LNCAP (cell line): ENCODE results near the gene SGK1.

Experiments
- TF ChIP-seq, protein P1 (sequence below): fragments of 450-650 bp; IDR thresholded peaks from 2 replicates; pipeline ENCODE4 v1.5.1; 2017; ENCODE audit warnings: mild to moderate bottlenecking

SGK1 gene

DNA sequence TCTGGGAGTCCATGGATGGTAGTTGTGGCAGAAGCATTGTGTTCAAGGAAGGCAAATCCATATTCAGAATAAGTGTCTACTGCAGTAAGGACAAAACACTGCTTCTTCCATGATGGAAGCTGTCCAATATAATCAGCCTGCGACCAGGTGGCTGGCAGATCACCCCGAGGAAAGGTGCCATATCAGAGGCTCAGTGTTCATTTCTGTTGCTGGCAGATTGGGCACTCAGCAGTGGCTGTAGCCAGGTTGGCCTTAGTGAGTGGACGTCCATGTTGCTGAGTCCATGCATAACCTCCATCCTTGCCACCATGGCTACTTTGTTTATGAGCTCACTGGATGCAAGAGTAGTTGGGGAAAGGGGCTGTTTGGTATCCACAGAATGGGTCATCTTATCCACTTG is 130.2 kb downstream of the SGK1 start:
- TF ChIP-seq, protein P1, sequence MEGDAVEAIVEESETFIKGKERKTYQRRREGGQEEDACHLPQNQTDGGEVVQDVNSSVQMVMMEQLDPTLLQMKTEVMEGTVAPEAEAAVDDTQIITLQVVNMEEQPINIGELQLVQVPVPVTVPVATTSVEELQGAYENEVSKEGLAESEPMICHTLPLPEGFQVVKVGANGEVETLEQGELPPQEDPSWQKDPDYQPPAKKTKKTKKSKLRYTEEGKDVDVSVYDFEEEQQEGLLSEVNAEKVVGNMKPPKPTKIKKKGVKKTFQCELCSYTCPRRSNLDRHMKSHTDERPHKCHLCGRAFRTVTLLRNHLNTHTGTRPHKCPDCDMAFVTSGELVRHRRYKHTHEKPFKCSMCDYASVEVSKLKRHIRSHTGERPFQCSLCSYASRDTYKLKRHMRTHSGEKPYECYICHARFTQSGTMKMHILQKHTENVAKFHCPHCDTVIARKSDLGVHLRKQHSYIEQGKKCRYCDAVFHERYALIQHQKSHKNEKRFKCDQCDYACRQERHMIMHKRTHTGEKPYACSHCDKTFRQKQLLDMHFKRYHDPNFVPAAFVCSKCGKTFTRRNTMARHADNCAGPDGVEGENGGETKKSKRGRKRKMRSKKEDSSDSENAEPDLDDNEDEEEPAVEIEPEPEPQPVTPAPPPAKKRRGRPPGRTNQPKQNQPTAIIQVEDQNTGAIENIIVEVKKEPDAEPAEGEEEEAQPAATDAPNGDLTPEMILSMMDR: no peak

DNA sequence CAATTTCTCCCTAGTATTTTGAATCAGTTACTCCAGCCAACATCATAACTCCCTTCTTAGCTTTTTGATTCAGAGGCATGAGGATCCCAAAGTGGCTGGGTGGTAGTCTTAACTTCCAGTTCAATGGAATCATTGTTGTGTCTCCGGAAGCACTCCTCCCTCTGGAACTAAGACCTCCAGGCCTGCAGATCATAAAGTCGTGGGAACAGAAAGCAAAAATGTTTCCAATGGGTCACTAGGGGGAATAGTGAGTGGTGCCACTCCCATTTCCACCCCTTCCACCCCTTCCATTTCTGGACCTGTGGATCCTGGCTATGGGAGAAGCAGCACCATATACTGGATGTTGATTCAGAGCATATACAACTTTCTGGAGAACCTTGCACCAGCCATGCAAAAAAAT is 130.8 kb downstream of the SGK1 start:
- TF ChIP-seq, protein P1: no peak

DNA sequence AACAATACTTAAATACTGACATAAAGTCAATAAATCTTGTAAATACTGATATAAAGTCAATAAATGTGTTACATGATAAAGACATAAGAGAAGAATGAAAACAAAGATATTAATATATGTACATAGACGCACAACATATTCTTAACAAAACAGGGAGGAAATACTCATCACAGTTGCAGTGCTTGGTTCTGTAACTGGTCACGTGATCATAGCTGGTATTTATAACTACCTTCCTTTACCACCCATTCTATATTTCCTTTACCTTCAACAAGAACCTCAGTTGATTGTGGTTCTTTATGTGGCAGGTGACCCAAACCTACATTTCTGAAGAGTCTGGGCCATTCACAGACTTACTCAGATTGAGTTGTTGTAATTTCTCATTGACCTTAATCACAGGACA is 131.6 kb downstream of the SGK1 start:
- TF ChIP-seq, protein P1: no peak

DNA sequence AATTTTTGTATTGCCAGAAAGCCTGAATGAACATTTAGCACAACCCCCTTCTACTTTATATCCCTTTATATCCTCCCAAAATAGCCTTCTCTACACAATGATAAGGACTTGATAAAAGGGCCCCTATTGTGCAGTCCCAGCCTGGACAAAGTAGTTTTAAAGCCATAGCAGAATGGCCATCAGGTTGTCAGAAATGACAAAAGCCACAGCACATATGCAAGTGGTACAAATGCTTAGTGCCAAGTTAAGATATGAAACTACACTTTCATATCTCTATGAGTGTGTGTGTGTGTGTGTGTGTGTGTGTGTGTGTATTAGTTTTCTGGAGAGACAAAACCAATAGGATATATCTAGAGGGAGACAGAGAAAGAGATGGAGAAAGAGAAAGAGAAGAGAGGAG is 132.6 kb downstream of the SGK1 start:
- TF ChIP-seq, protein P1: no peak

DNA sequence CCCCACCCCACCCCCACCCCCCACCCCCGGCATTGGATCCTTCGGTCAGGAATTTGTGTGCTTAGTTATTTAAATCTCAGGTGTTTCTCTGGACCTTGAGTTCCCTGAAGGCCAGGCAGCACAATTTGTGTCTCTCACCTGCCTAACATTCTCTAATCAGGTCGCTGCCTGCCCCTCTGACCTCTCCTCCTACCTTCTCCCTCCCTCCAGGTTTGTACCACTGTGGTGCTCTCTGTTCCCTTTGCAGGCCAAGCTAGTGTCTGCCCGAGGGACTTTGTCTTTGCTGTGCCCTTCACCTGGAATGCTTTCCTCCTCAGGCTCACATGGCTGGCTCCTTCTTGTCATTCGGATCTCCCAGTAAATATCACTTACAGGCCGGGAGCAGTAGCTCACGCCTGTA is 134.1 kb downstream of the SGK1 start:
- TF ChIP-seq, protein P1: no peak

DNA sequence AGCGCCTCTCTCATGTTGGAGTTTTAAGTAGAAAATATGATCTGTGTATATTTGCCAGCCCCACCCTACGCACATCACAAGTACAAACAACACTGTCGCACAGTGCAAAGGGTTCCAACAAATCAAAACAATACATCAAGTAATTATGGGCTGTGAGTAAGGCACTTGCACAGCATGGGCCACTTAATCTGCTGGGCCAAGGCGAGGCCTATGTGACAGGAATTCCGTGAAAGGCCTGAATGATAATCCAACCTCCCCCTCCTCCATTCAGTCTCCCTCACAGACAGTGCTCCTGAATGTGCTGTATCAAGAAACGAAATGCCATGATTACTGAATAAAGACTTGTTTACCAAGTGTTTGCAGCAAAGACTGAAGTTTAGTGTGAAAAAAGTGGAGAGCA is 135.4 kb downstream of the SGK1 start:
- TF ChIP-seq, protein P1: no peak

- TF ChIP-seq, protein P1: no peak
Measured at GRCh38 chr6:134178161-134179044, 139.5 kb downstream of the SGK1 start.
